Pancreas (tissue), 10 donors: ENCODE measurements around the gene PRKD3. TPM values are rescaled to one million over a fixed set of nuclear protein-coding genes. Genes with fewer than 3 reads are reported as not detected.
A peak's percentile ranks its signal among the peaks of the same experiment; 100 is the strongest.

ENCODE experiments used
- ATAC-seq, 4 donors: fragments of 200-7000 bp; cut with Tn5 transposase; one replicate each; pipeline versions ENCODE4 v1.8.0 to v1.9.1; 2020; ENCODE audit warnings: mild to moderate bottlenecking in 4 of 4, moderate library complexity in 4 of 4
- DNase-seq, 6 donors: peaks; one replicate each; pipeline ENCODE4 v3.0.0-alpha.2; 2020
- FAIRE-seq: peaks from 2 replicates; lab custom pipeline; 2012; peaks lifted over from hg19 to GRCh38; lab: Jason Lieb, UNC
- H3K27ac ChIP-seq, 4 donors: fragments of 200-600 bp; sonication (generic); 1 replicate in 3 of 4; 2 replicates in 1 of 4; pipeline versions ENCODE4 v1.5.0 to v1.8.0; 2020
- H3K27me3 ChIP-seq, 4 donors: fragments of 200-600 bp; one replicate each; pipeline ENCODE4 v1.8.0; 2021
- H3K36me3 ChIP-seq, 3 donors: fragments of 200-600 bp; sonication (generic) in 1 of 3; one replicate each; pipeline versions ENCODE4 v1.5.0 to v1.8.0; 2020 to 2021
- H3K4me1 ChIP-seq, 3 donors: fragments of 200-600 bp; one replicate each; pipeline ENCODE4 v1.8.0; 2021
- H3K4me3 ChIP-seq, 4 donors: fragments of 200-600 bp; sonication (generic) in 2 of 4; one replicate each; pipeline versions ENCODE4 v1.5.0 to v1.8.0; 2020 to 2021
- H3K9me3 ChIP-seq, 4 donors: fragments of 200-600 bp; one replicate each; pipeline ENCODE4 v1.8.0; 2021
- WGBS, 2 donors: extraction: QIAGEN DNeasy Blood & Tissue Kit; methylation state at CpG; one replicate each; pipeline ENCODE4 v1.1.7; 2013; 5-methylcytosine and 5-hydroxymethylcytosine counted together
- intact Hi-C, 3 donors: fragments of 100-400 bp; cut with DNase I; formaldehyde crosslinking; loops; one replicate each; pipeline versions ENCODE4 v1.11.1 to v1.14.2; 2022
- polyA plus RNA-seq, 2 donors: library from polyadenylated mRNA; stranded (reverse); fragments of 200-250 nt; gene quantifications; one replicate each; pipeline ENCODE4 v1.2.3, GENCODE V29; 2013
- total RNA-seq, 6 donors: library from RNA; stranded (reverse); fragmentation: NEBNext Ultra II Directional in 4 of 6; extraction: Animal tissue kit (Norgen Biotek cat#: 25700) in 4 of 6; gene quantifications; one replicate each; pipeline versions ENCODE4 v1.2.1 to v1.2.4, GENCODE V29; 2021 to 2023
- TF ChIP-seq, protein P1 (sequence below), 4 donors: fragments of 200-600 bp; sonication (generic) in 3 of 4; IDR thresholded peaks; one replicate each; pipeline versions ENCODE4 v1.5.0 to v1.8.0; 2021; ENCODE audit warnings: antibody characterized with exemption in 4 of 4
- donor health status: healthy with polysubstance abuse.
- donor health status: DM: no; HTN: no; CAD: no; lungs with moderate emphysema.
- donor health status: DM: no; HTN: no; CAD: no.
- donor health status: control.
- donor health status: control.
- donor health status: Bipolar disorder and iron deficiency.
- donor health status: DM: yes; HTN: yes; CAD: no.
- donor health status: DM: no; HTN: no; CAD: no.
- donor health status: DM: no; HTN: no; CAD: no.
- donor health status: DM: yes; HTN: yes; CAD: no.

The PRKD3 gene
- total and polyA plus RNA-seq, 8 donors: 4.1 to 17.2 (median 8.0) TPM

DNA sequence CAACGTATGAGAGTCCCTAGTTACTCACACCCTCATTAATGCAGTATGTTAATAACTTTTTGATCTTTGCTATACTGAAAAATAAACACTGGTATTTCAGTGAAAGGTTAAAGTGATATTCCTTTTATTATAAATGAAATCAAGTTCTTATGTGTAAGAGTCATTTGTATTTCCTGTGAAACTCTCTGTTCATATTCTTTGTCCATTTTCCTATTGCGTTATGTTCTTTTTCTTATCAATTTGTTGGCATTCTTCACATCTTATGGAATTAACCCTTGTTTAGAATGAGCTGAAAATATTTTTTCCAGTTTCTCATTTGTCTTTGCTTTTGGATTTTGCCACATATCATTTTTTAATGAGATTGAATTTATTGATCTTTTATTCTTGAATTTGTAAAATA, 48.3 kb downstream of the PRKD3 start:
- Histone ChIP-seq H3K4me1 (no peaks in the 10 kb centered on the region), H3K36me3 (peaks cover 0 to 4% (median 3%) of the 10 kb centered on the region in 3 donors), H3K9me3 (no peaks in the 10 kb centered on the region), H3K27me3 (no peaks in the 10 kb centered on the region), H3K27ac (no peak overlapping the region), H3K4me3 (no peak overlapping the region)
- 72 to 76% methylated on average over 2 of the region's 2 CpGs for WGBS, 2 donors
- peak; percentile 5 for FAIRE-seq
- ATAC-seq: no peak
- DNase-seq: no peak
- TF ChIP-seq, protein P1, sequence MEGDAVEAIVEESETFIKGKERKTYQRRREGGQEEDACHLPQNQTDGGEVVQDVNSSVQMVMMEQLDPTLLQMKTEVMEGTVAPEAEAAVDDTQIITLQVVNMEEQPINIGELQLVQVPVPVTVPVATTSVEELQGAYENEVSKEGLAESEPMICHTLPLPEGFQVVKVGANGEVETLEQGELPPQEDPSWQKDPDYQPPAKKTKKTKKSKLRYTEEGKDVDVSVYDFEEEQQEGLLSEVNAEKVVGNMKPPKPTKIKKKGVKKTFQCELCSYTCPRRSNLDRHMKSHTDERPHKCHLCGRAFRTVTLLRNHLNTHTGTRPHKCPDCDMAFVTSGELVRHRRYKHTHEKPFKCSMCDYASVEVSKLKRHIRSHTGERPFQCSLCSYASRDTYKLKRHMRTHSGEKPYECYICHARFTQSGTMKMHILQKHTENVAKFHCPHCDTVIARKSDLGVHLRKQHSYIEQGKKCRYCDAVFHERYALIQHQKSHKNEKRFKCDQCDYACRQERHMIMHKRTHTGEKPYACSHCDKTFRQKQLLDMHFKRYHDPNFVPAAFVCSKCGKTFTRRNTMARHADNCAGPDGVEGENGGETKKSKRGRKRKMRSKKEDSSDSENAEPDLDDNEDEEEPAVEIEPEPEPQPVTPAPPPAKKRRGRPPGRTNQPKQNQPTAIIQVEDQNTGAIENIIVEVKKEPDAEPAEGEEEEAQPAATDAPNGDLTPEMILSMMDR (IDR thresholded peaks at IDR 0.05): no peak
- intact Hi-C loops: no loop called here

Other genes starting within 250 kb of the PRKD3 start
- gene HEATR5B, start 240.5 kb downstream of the PRKD3 start, total RNA-seq: 10 to 100 TPM; 12.1 to 15.5 (median 13.5) TPM
- gene HEATR5B, start 240.5 kb downstream of the PRKD3 start, polyA plus RNA-seq: 10 to 100 TPM in 1 of 2 donors, 1 to 10 TPM in 1; 8.7 to 13.6 TPM
- gene GPATCH11, start 240.3 kb downstream of the PRKD3 start, total RNA-seq: 1 to 10 TPM; 1.4 to 2.8 (median 2.0) TPM
- 1 to 10 TPM; 1.5 to 2.0 TPM for gene GPATCH11, start 240.3 kb downstream of the PRKD3 start, polyA plus RNA-seq
- 10 to 100 TPM; 11.6 to 22.6 (median 14.6) TPM for gene EIF2AK2, start 167.9 kb downstream of the PRKD3 start, total RNA-seq
- gene EIF2AK2, start 167.9 kb downstream of the PRKD3 start, polyA plus RNA-seq: 1 to 10 TPM; 2.6 to 5.4 TPM
- not detected for gene SULT6B1, start 136.2 kb downstream of the PRKD3 start, total RNA-seq
- not detected for gene SULT6B1, start 136.2 kb downstream of the PRKD3 start, polyA plus RNA-seq
- gene CEBPZOS, start 128.3 kb downstream of the PRKD3 start, total RNA-seq: 10 to 100 TPM; 13.7 to 19.7 (median 15.7) TPM
- 10 to 100 TPM; 23.4 to 35.3 TPM for gene CEBPZOS, start 128.3 kb downstream of the PRKD3 start, polyA plus RNA-seq
- gene CEBPZ, start 93.2 kb downstream of the PRKD3 start, total RNA-seq: 10 to 100 TPM; 20.6 to 31.2 (median 25.7) TPM
- gene CEBPZ, start 93.2 kb downstream of the PRKD3 start, polyA plus RNA-seq: 10 to 100 TPM; 30.8 to 41.4 TPM
- 1 to 10 TPM; 4.7 to 8.0 (median 6.9) TPM for gene NDUFAF7, start 93.2 kb downstream of the PRKD3 start, total RNA-seq
- gene NDUFAF7, start 93.2 kb downstream of the PRKD3 start, polyA plus RNA-seq: 10 to 100 TPM in 1 of 2 donors, 1 to 10 TPM in 1; 8.0 to 20.0 TPM
- gene QPCT, start 19.8 kb upstream of the PRKD3 start, total RNA-seq: 10 to 100 TPM in 1 of 6 donors, 1 to 10 TPM in 4, under 1 TPM in 1; 0.79 to 15.7 (median 3.6) TPM
- 10 to 100 TPM; 15.3 to 69.0 TPM for gene QPCT, start 19.8 kb upstream of the PRKD3 start, polyA plus RNA-seq